ENCODE results near the gene EMSY. TPM values are rescaled to one million over a fixed set of nuclear protein-coding genes. Genes with fewer than 3 reads are reported as not detected.
"Not testable (repeated sequence)": the region's sequence is repeated elsewhere in the genome, so short reads cannot be mapped to it uniquely, and the experiment has no call there.

The EMSY gene
- total RNA-seq, 1 donor from 2014 or later: 18.9 TPM

- no peaks in the 10 kb centered on the region for H4K20me1 ChIP-seq (ENCODE audit: insufficient read depth, low read length)
- peak overlapping the region; percentile 25 for H3K27ac ChIP-seq (ENCODE audit: low read depth, low read length)
- H3K9me3 ChIP-seq (ENCODE audit: insufficient read depth, low read depth, low read length): no peaks in the 10 kb centered on the region
- H3K27me3 ChIP-seq (ENCODE audit: insufficient read depth, low read length): no peaks in the 10 kb centered on the region
- H3K4me1 ChIP-seq (ENCODE audit: insufficient read depth, low read length): peaks cover 34% of the 10 kb centered on the region
- TF ChIP-seq EZH2 (IDR thresholded peaks at IDR 0.05; ENCODE audit: insufficient read depth, low read length) (no peak), CTCF (IDR thresholded peaks at IDR 0.05; ENCODE audit: insufficient read depth, low read depth, low read length) (no peak)
- FAIRE-seq (no peak), DNase-seq (ENCODE audit: low read depth) (no peak)
- H3K36me3 ChIP-seq (ENCODE audit: insufficient read depth, low read length): no peaks in the 10 kb centered on the region
- Mint-ChIP-seq H3K4me1 (ENCODE audit: low read depth, unreplicated experiment) (peaks cover 49% of the 10 kb centered on the region), H3K36me3 (ENCODE audit: low read depth, unreplicated experiment) (peaks cover 2% of the 10 kb centered on the region), H3K9me3 (ENCODE audit: unreplicated experiment) (no peaks in the 10 kb centered on the region), H3K27ac (ENCODE audit: unreplicated experiment) (peak overlapping the region; percentile 96), H3K27me3 (ENCODE audit: low read depth, unreplicated experiment) (no peaks in the 10 kb centered on the region), H3K4me3 (ENCODE audit: unreplicated experiment) (no peak overlapping the region)
- H2AFZ ChIP-seq (ENCODE audit: low read depth, low read length): no peak overlapping the region
- H3K4me2 ChIP-seq (ENCODE audit: low read length): peak overlapping the region; percentile 10
- H3K4me3 ChIP-seq (ENCODE audit: insufficient read depth, low read depth, low read length): no peak overlapping the region
- no peak overlapping the region for H3K9ac ChIP-seq (ENCODE audit: low read length)
- H3K79me2 ChIP-seq (ENCODE audit: insufficient read depth, low read length): no peaks in the 10 kb centered on the region
Measured at GRCh38 chr11:76579056-76579751, 134.4 kb downstream of the EMSY start.

- Mint-ChIP-seq H3K9me3 (ENCODE audit: unreplicated experiment) (no peaks in the 10 kb centered on the region), H3K27me3 (ENCODE audit: low read depth, unreplicated experiment) (no peaks in the 10 kb centered on the region), H3K36me3 (ENCODE audit: low read depth, unreplicated experiment) (peaks cover 2% of the 10 kb centered on the region), H3K4me3 (ENCODE audit: unreplicated experiment) (no peak overlapping the region), H3K4me1 (ENCODE audit: low read depth, unreplicated experiment) (peaks cover 43% of the 10 kb centered on the region), H3K27ac (ENCODE audit: unreplicated experiment) (peak overlapping the region; percentile 80)
- Histone ChIP-seq H3K9me3 (ENCODE audit: insufficient read depth, low read depth, low read length) (no peaks in the 10 kb centered on the region), H2AFZ (ENCODE audit: low read depth, low read length) (no peak overlapping the region), H3K4me3 (ENCODE audit: insufficient read depth, low read depth, low read length) (no peak overlapping the region), H3K9ac (ENCODE audit: low read length) (no peak overlapping the region), H3K36me3 (ENCODE audit: insufficient read depth, low read length) (no peaks in the 10 kb centered on the region), H3K4me1 (ENCODE audit: insufficient read depth, low read length) (peaks cover 28% of the 10 kb centered on the region), H3K4me2 (ENCODE audit: low read length) (no peak overlapping the region), H3K27ac (ENCODE audit: low read depth, low read length) (no peak overlapping the region), H3K27me3 (ENCODE audit: insufficient read depth, low read length) (no peaks in the 10 kb centered on the region), H3K79me2 (ENCODE audit: insufficient read depth, low read length) (no peaks in the 10 kb centered on the region), H4K20me1 (ENCODE audit: insufficient read depth, low read length) (no peaks in the 10 kb centered on the region)
- TF ChIP-seq CTCF (IDR thresholded peaks at IDR 0.05; ENCODE audit: insufficient read depth, low read depth, low read length) (no peak), EZH2 (IDR thresholded peaks at IDR 0.05; ENCODE audit: insufficient read depth, low read length) (no peak)
- DNase-seq (ENCODE audit: low read depth) (no peak), FAIRE-seq (no peak)
Measured at GRCh38 chr11:76579752-76580151, 134.9 kb downstream of the EMSY start.

- DNase-seq (ENCODE audit: low read depth); H3K79me2 ChIP-seq (ENCODE audit: insufficient read depth, low read length); H3K36me3 Mint-ChIP-seq (ENCODE audit: low read depth, unreplicated experiment); H3K4me3 Mint-ChIP-seq (ENCODE audit: unreplicated experiment); H3K36me3 ChIP-seq (ENCODE audit: insufficient read depth, low read length); H2AFZ ChIP-seq (ENCODE audit: low read depth, low read length); H3K9me3 Mint-ChIP-seq (ENCODE audit: unreplicated experiment); H4K20me1 ChIP-seq (ENCODE audit: insufficient read depth, low read length); H3K27me3 ChIP-seq (ENCODE audit: insufficient read depth, low read length); H3K27ac Mint-ChIP-seq (ENCODE audit: unreplicated experiment); H3K27ac ChIP-seq (ENCODE audit: low read depth, low read length); H3K4me2 ChIP-seq (ENCODE audit: low read length); H3K27me3 Mint-ChIP-seq (ENCODE audit: low read depth, unreplicated experiment); FAIRE-seq; H3K9ac ChIP-seq (ENCODE audit: low read length); H3K4me3 ChIP-seq (ENCODE audit: insufficient read depth, low read depth, low read length); H3K9me3 ChIP-seq (ENCODE audit: insufficient read depth, low read depth, low read length): not testable (repeated sequence)
- H3K4me1 Mint-ChIP-seq (ENCODE audit: low read depth, unreplicated experiment): peaks cover 22% of the 10 kb centered on the region
- peaks cover 18% of the 10 kb centered on the region for H3K4me1 ChIP-seq (ENCODE audit: insufficient read depth, low read length)
Measured at GRCh38 chr11:76582471-76582870, 137.7 kb downstream of the EMSY start.
